SK-N-SH treated with all-trans-retinoic acid at 6 μM for 48 hours (cell line): Measurements from ENCODE around the gene UBE2Z.

Source experiments
- ATAC-seq: fragments of 200-7000 bp; cut with Tn5 transposase; 3 replicates; pipeline ENCODE4 v1.9.1; 2020; ENCODE audit warnings: mild to moderate bottlenecking, moderate library complexity
- ARNTL ChIP-seq: fragments of 450-650 bp; formaldehyde crosslinking; IDR thresholded peaks from 2 replicates; pipeline ENCODE4 v1.5.0; 2020; ENCODE audit warnings: low read depth, mild to moderate bottlenecking, moderate library complexity, borderline replicate concordance
- BACH2 ChIP-seq: fragments of 250-450 bp; sonication (Bioruptor Pico); IDR thresholded peaks from 2 replicates; pipeline ENCODE4 v1.9.0; 2021; ENCODE audit warnings: mild to moderate bottlenecking, borderline replicate concordance
- CREB5 ChIP-seq: fragments of 250-450 bp; sonication (Bioruptor Pico); IDR thresholded peaks from 2 replicates; pipeline ENCODE4 v1.5.1; 2020; ENCODE audit warnings: low read depth, mild to moderate bottlenecking, moderate library complexity
- CSDC2 ChIP-seq: fragments of 250-450 bp; sonication (Bioruptor Pico); IDR thresholded peaks from 2 replicates; pipeline ENCODE4 v1.5.0; 2020; ENCODE audit warnings: mild to moderate bottlenecking, moderate library complexity
- CSRNP3 ChIP-seq: fragments of 250-450 bp; sonication (Bioruptor Pico); IDR thresholded peaks from 2 replicates; pipeline ENCODE4 v1.5.1; 2021; ENCODE audit warnings: mild to moderate bottlenecking, moderate library complexity
- ESRRG ChIP-seq: fragments of 250-450 bp; sonication (Bioruptor Pico); IDR thresholded peaks from 2 replicates; pipeline ENCODE4 v1.6.1; 2021; ENCODE audit warnings: mild to moderate bottlenecking
- ISL1 ChIP-seq: fragments of 250-450 bp; sonication (Bioruptor Pico); IDR thresholded peaks from 2 replicates; pipeline ENCODE4 v2.1.2; 2022; ENCODE audit warnings: mild to moderate bottlenecking, moderate library complexity
- OSR1 ChIP-seq: fragments of 250-450 bp; sonication (Bioruptor Pico); IDR thresholded peaks from 2 replicates; pipeline ENCODE4 v1.8.0; 2022; ENCODE audit warnings: moderate library complexity, mild to moderate bottlenecking, inconsistent platforms
- PATZ1 ChIP-seq: fragments of 250-450 bp; sonication (Bioruptor Pico); IDR thresholded peaks from 2 replicates; pipeline ENCODE4 v1.8.0; 2020; ENCODE audit warnings: mild to moderate bottlenecking, moderate library complexity, borderline replicate concordance
- POU6F1 ChIP-seq: fragments of 250-450 bp; sonication (Bioruptor Pico); IDR thresholded peaks from 2 replicates; pipeline ENCODE4 v1.8.0; 2021; ENCODE audit warnings: low read depth, mild to moderate bottlenecking, moderate library complexity, borderline replicate concordance
- PPARA ChIP-seq: fragments of 250-450 bp; sonication (Bioruptor Pico); IDR thresholded peaks from 2 replicates; pipeline ENCODE4 v1.5.0; 2020; ENCODE audit warnings: mild to moderate bottlenecking, borderline replicate concordance
- RARB ChIP-seq: fragments of 250-450 bp; sonication (Bioruptor Pico); IDR thresholded peaks from 2 replicates; pipeline ENCODE4 v1.8.0; 2021; ENCODE audit warnings: mild to moderate bottlenecking, moderate library complexity
- SNAI2 ChIP-seq: fragments of 250-450 bp; sonication (Bioruptor Pico); IDR thresholded peaks from 2 replicates; pipeline ENCODE4 v1.5.0; 2020; ENCODE audit warnings: mild to moderate bottlenecking, moderate library complexity
- TCF4 ChIP-seq: fragments of 250-450 bp; sonication (Bioruptor Pico); IDR thresholded peaks from 2 replicates; pipeline ENCODE4 v1.8.0; 2021; ENCODE audit warnings: mild to moderate bottlenecking, moderate library complexity, borderline replicate concordance
- TOX ChIP-seq: fragments of 250-450 bp; sonication (Bioruptor Pico); IDR thresholded peaks from 2 replicates; pipeline ENCODE4 v1.8.0; 2021; ENCODE audit warnings: mild to moderate bottlenecking, moderate library complexity, borderline replicate concordance
- TSHZ2 ChIP-seq: fragments of 250-450 bp; sonication (Bioruptor Pico); IDR thresholded peaks from 2 replicates; pipeline ENCODE4 v1.5.0; 2020; ENCODE audit warnings: mild to moderate bottlenecking, moderate library complexity
- ZFP3 ChIP-seq: fragments of 250-450 bp; sonication (Bioruptor Pico); IDR thresholded peaks from 2 replicates; pipeline ENCODE4 v1.5.0; 2020; ENCODE audit warnings: mild to moderate bottlenecking, moderate library complexity
- ZNF565 ChIP-seq: fragments of 450-650 bp; formaldehyde crosslinking; conservative IDR thresholded peaks from 2 replicates; pipeline ENCODE4 v1.5.0; 2020; ENCODE audit warnings: low read depth, mild to moderate bottlenecking, moderate library complexity
- ZNF8 ChIP-seq: fragments of 450-650 bp; formaldehyde crosslinking; IDR thresholded peaks from 2 replicates; pipeline ENCODE4 v1.5.0; 2020; ENCODE audit warnings: mild to moderate bottlenecking, moderate library complexity

The UBE2Z gene

GRCh38 chr17:48908047-48908843, at the start of gene UBE2Z:
Gene UBE2Z, plus strand, starts transcription at chr17:48908407. Its CDS starts 97 bp downstream, at chr17:48908504.
- TF ChIP-seq CSDC2 (CRISPR knock-in tag) (peak; percentile 77; the same call in 1 of the 2 replicates), ARNTL (no peak), PATZ1 (0 out of 2 replicates have a peak, but pooled peaks have one; percentile 18), CREB5 (no peak), PPARA (CRISPR knock-in tag) (no peak), CSRNP3 (0 out of 2 replicates have a peak, but pooled peaks have one; percentile 29), SNAI2 (peak; percentile 58; the same call in 1 of the 2 replicates), OSR1 (no peak), ZFP3 (CRISPR knock-in tag) (0 out of 2 replicates have a peak, but pooled peaks have one; percentile 20)
- ATAC-seq: peak; percentile 93

GRCh38 chr17:48860034-48860433, 48.2 kb upstream of the UBE2Z start:
- ATAC-seq: peak; percentile 19; the same call in 1 of the 3 replicates
- TF ChIP-seq PPARA (CRISPR knock-in tag) (no peak), ESRRG (CRISPR knock-in tag) (no peak), CREB5 (no peak), OSR1 (no peak), TCF4 (CRISPR knock-in tag) (no peak), RARB (CRISPR knock-in tag) (no peak), ISL1 (no peak), SNAI2 (no peak), ARNTL (no peak), TSHZ2 (no peak), POU6F1 (CRISPR knock-in tag) (no peak), TOX (CRISPR knock-in tag) (no peak)

- no peak for ATAC-seq
- TF ChIP-seq CREB5: no peak
- TF ChIP-seq PATZ1: no peak
- no peak for TF ChIP-seq BACH2 (CRISPR knock-in tag)
- no peak for TF ChIP-seq ZNF565 (CRISPR knock-in tag)
- no peak for TF ChIP-seq TOX (CRISPR knock-in tag)
- TF ChIP-seq PPARA (CRISPR knock-in tag): no peak
- TF ChIP-seq RARB (CRISPR knock-in tag): no peak
- no peak for TF ChIP-seq TSHZ2
- no peak for TF ChIP-seq ZNF8 (CRISPR knock-in tag)
Observed at GRCh38 chr17:48860456-48860855, 47.8 kb upstream of the UBE2Z start.
